Fibroblast of lung (primary cell): ENCODE results near the gene CST3.

Experiments
- EZH2 ChIP-seq: IDR thresholded peaks from 2 replicates; pipeline ENCODE4 v1.5.1; 2012; ENCODE audit warnings: low read length, control low read depth, mild to moderate bottlenecking; ENCODE audit errors: missing control alignments
- TF ChIP-seq, protein P1 (sequence below), 2 donors: IDR thresholded peaks in 1 of 2; conservative IDR thresholded peaks in 1 of 2; 1 replicate in 1 of 2; 2 replicates in 1 of 2; pipeline ENCODE4 v1.5.1; 2011 to 2012; ENCODE audit warnings: low read length in 2 of 2, control low read depth in 1 of 2, inconsistent platforms in 1 of 2, low read depth in 1 of 2, mild to moderate bottlenecking in 1 of 2

DNA sequence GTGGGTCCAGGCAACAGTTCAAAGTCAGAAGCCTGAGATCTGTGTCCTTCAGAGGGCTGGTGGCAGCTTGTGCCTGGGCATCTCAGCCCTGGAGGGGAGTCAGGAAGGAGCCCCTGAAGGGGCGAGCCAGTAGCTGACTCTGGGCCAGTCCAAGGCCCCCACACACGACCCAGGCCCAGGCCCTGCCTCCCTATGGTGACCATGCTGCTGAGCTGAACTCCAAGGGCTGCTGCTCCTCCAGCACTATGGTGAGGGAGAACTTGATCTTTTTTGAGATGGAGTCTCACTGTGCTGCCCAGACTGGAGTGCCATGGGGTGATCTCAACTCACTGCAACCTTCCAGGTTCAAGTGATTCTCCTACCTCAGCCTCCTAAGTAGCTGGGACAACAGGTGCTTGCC is 15.2 kb upstream of the CST3 start:
- TF ChIP-seq, protein P1, sequence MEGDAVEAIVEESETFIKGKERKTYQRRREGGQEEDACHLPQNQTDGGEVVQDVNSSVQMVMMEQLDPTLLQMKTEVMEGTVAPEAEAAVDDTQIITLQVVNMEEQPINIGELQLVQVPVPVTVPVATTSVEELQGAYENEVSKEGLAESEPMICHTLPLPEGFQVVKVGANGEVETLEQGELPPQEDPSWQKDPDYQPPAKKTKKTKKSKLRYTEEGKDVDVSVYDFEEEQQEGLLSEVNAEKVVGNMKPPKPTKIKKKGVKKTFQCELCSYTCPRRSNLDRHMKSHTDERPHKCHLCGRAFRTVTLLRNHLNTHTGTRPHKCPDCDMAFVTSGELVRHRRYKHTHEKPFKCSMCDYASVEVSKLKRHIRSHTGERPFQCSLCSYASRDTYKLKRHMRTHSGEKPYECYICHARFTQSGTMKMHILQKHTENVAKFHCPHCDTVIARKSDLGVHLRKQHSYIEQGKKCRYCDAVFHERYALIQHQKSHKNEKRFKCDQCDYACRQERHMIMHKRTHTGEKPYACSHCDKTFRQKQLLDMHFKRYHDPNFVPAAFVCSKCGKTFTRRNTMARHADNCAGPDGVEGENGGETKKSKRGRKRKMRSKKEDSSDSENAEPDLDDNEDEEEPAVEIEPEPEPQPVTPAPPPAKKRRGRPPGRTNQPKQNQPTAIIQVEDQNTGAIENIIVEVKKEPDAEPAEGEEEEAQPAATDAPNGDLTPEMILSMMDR (conservative IDR thresholded peaks at IDR 0.05 in 1 of 2, IDR thresholded peaks at IDR 0.05 in 1 of 2; ENCODE audit: low read depth in 1 of 2, low read length in 2 of 2), result no peak
- no peak for TF ChIP-seq EZH2
